ENCODE measurements around the gene RUNX2.

Gene RUNX2

GRCh38 chr6:45351076-45351475, 22.9 kb downstream of the RUNX2 start:
- no peak for DNase-seq (ENCODE audit: low read depth)

GRCh38 chr6:45351667-45352066, 23.5 kb downstream of the RUNX2 start:
- DNase-seq (ENCODE audit: low read depth): no peak

- DNase-seq (ENCODE audit: low read depth): no peak
Observed at GRCh38 chr6:45353654-45354053, 25.5 kb downstream of the RUNX2 start.

DNA sequence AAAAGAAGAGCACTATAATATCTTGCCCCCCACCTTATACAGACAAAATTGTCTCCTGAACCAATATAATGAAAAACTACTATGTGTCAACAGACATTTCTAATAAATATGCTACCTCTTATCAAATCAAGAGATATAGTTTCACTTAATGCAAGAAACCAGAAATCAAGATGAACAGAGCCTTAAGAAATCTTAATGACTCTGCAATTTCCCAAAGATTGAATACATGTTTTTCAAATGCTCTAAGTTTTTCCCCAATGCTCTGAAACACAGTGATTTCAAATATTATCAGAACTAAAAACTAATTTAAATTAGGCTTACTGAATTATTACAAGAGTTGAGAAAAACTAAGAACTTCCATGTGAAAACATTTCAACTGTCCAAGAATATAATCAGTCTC, 36.3 kb downstream of the RUNX2 start:
- DNase-seq (ENCODE audit: low read depth): no peak

DNA sequence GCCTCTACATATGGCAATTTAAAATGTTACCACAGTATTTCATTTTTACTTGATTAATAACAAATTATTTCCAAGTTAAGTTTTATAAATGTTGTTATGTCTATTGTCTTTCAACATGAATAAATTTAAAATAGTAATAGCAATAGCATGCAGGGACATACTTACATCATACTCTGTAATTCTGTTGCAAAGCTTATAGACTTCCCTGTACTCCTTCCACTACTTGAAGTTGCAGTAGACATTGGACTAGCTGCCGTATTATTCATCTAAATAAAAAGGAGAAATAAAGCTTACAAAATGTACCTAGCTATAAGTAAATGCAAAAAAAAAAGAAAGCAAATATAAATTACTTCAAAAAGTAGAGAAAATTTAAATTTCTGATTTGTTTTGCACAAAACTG, 36.9 kb downstream of the RUNX2 start:
- no peak for DNase-seq (ENCODE audit: low read depth)

- no peak for DNase-seq (ENCODE audit: low read depth)
Observed at GRCh38 chr6:45366534-45366933, 38.4 kb downstream of the RUNX2 start.

DNA sequence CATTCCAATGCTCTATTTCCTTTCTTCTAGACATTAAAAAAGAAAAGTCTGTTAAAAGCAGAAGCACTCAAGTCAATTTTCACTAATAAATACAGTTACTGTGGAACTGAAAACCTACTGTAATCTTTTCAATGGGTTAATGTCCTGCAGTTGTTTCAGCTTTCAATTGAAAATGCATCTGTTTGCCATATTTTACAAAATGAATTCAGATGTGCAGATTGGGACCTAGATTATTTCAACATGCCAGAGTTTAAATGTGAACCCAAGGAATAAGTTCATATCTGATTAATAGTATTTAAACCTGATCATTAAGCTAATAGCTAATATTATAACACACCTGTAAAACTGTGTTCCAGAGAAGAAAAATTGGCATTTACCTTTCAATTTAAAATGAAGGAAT, 39.9 kb downstream of the RUNX2 start:
- no peak for DNase-seq (ENCODE audit: low read depth)

GRCh38 chr6:45369870-45370269, 41.7 kb downstream of the RUNX2 start:
- DNase-seq (ENCODE audit: low read depth): no peak

DNA sequence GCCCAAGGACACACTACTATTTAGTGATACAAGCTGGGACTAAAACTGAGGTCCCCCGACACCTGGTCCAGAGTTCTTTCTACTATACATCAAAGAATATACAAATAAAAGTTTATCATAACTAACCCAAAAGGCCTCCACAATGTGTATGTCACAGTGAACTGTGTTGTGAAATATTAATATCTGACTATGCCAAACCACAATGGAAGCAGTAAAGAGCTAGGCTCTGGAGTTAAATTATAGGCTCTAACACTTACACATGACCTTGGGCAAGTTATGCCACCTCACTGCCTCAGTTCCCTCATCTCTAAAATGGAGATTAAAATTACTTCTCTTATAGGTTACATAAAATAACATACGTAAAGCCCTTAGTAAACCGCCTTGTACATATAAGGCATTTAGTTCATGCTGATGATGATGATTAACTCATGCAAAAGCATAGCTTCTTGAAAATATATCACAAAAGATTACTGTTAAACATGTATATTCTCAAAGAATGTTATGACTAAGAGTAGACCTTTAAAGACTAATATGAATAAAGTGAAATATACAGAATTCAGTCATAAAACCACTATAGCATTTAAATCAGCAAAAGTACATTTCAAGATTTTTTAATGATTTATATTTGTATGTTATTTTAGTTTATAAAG, 43.9 kb downstream of the RUNX2 start:
- no peak for DNase-seq (ENCODE audit: low read depth)

DNA sequence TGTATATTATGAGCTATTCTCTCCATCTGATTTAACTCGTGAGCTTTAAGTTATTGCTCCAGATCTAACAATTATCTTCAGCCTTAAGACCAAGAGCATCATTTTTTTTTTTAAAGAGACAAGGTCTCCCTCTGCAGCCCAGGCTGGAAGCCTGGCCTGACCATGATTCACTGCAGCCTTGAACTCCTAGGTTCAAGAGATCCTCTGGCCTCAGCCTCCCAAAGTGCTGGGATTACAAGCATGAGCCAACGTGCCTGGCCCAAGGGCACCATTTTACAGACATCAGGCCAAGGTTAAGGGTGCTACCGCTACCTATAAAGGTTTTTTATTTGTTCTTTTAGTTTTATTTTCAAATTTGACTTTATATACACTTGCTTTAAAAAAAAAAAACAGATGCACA, 47.3 kb downstream of the RUNX2 start:
- DNase-seq (ENCODE audit: low read depth): no peak

GRCh38 chr6:45376310-45377042, 48.3 kb downstream of the RUNX2 start:
- DNase-seq (ENCODE audit: low read depth): no peak

GRCh38 chr6:45377043-45377553, 49.0 kb downstream of the RUNX2 start:
- DNase-seq (ENCODE audit: low read depth): no peak

GRCh38 chr6:45377554-45378333, 49.6 kb downstream of the RUNX2 start, which contains the start of gene SUPT3H:
Gene SUPT3H (minus strand): TSS chr6:45377934.
- DNase-seq (ENCODE audit: low read depth): peak; percentile 94

DNA sequence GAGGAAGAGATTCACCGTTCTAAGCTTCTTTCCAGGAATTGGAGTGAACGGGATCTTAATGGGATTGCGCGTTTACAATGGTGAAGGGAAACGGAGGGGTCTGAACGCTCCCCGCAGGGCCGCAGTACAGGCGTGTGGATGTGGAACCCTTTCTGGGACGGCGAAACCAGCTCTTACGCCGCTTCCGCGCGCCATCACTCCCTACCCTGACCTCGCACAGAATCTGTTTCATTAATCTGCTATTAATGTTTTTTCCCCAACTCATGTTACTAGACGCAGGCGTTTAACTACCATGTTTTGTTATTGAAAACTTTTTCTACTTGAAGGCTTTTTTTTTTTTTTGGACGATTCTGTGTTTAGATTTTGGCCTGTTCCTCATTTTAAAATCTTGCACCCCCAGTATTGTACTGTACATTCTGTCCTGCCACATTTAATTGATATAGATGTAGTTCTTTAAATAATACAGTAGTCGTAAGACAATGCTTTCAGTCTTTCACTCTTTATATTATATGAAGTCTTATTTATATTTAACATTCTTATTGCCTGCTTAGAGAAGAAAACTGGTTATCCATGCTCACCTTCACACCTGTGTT, 50.3 kb downstream of the RUNX2 start:
- DNase-seq (ENCODE audit: low read depth): no peak

DNA sequence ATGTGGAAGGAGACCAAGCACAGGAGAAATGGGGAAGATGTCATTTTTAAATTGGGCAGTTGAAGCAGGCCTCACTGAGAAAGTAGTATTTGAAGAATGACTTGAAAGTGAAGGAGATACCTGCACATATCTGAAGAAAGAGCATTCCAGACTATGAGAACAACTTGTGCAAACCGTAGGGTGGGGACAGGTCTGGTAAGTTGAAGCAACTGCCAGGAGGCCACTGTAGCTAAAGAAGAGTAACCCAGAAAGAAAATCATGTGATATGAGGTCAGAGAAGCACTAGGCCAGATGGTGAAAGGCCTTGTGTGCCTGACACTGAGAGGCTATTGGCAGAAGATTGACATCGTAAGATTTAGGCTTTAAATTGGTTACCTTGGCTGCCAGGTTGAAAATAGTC, 54.3 kb downstream of the RUNX2 start:
- DNase-seq (ENCODE audit: low read depth): no peak

GRCh38 chr6:45386501-45386900, 58.4 kb downstream of the RUNX2 start:
- DNase-seq (ENCODE audit: low read depth): no peak

DNA sequence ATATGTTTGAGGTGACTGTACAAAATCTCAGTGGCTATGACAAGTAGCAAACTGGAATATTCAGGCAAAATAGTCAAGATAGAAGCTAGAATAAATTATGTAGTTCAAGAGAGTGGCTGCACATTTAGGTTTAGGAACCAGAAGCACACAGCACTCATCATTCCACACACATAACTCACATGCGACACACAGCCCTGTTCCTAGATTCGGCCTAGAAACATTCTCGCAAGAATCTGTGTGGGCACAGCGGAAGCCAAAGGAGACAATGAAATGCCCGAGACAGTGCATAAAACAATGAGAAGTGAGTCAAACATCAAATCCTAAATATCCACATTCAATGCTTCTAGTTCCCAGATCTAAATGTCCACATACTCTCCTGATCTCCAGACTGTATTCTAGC, 59.1 kb downstream of the RUNX2 start:
- DNase-seq (ENCODE audit: low read depth): no peak

- DNase-seq (ENCODE audit: low read depth): no peak
Observed at GRCh38 chr6:45388328-45388727, 60.2 kb downstream of the RUNX2 start.

DNA sequence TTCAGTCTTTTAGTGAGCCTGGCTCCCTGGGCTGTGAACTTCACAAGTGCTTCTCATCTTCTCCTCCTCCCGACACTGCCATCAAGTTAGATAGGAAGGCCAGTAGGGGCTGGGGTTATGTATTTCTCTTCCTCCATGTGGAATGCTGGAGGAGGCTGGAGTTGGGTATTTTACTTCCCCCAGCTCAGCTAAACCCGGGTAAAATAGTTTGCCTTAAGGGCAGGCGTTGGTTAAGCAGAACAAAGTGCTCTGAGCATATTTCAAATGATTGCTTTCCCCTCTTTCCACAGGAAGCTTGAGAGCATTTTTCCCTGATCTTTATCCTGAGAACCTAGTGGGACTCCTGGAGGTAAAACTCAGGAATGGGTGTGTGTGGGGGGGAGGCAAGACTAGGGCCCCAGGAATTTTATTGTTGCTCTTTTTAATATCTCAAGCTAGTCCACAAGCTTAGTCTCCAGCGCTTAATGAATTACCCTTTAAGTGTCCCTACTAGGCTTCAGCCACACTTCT, 66.5 kb downstream of the RUNX2 start:
- no peak for DNase-seq (ENCODE audit: low read depth)

GRCh38 chr6:45398075-45398813, 70.1 kb downstream of the RUNX2 start:
- no peak for DNase-seq (ENCODE audit: low read depth)

DNA sequence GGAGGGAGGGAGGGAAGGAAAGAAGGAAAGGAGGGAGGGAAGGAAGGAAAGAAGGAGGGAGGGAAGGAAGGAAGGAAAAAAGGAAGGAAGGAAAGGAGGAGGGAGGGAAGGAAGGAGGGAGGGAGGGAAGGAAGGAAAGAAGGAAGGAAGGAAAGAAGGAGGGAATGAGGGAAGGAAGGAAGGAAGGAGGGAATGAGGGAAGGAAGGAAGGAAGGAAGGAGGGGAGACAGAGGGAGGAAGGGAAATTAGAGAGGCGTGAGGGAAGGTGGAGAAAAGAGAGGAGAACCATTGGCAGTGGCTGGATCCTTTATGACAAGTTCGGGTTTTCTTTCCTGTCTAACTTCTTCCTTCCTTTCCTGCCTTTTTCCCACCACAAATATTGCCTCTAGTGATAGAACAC, 71.9 kb downstream of the RUNX2 start:
- no peak for DNase-seq (ENCODE audit: low read depth)

GRCh38 chr6:45411959-45412358, 83.8 kb downstream of the RUNX2 start:
- no peak for DNase-seq (ENCODE audit: low read depth)

Data from activated T-cell treated with anti-CD3 and anti-CD28 coated beads for 24 hours (primary cell).